Body of pancreas (tissue), 4 donors: ENCODE measurements around the gene SLC24A3.

ENCODE experiments used
- POLR2A ChIP-seq, 3 donors: fragments of 450-650 bp; IDR thresholded peaks; one replicate each; pipeline ENCODE4 v1.6.1; 2016; ENCODE audit warnings: antibody characterized with exemption in 3 of 3, mild to moderate bottlenecking in 2 of 3
- TF ChIP-seq, protein P1 (sequence below), 7 experiments: fragments of 450-650 bp in 4 of 7; fragments of 200-600 bp in 3 of 7; sonication (generic) in 3 of 7; IDR thresholded peaks; one replicate each; pipeline ENCODE4 v1.5.1; 2016 to 2019; ENCODE audit warnings: antibody characterized with exemption in 7 of 7

DNA sequence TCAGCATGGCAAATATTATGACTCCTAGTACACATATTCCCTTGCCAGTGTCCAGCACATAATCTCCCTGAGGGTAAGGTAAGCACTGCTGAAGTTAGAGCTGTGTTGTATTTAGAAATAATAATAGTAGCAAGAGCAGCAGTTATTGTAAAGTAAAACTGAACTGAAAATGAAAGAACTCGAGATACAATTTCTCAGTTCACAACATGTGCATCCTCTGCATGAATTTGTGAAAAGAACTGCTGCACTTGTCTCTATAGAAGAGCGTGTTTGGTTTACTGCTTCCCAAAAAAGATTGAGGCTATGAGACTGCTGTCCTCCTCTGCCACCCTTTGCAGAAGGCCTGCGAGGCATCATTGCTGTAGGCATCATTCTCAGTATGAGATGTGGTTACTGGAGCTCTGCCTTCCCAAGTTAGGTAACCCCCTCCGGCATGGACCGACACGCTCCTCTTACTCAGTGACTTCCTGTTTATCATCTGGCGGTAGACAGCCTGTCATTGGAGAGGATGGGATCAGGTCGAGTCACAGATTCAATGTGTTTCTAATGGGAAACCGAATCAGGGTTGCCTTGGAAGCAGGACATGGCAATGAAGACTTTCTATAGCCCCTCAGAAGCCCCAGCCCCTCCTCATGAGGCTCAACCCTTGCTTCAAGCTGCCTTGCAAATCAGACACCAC lies 48.1 kb downstream of the SLC24A3 start:
- TF ChIP-seq, protein P1, sequence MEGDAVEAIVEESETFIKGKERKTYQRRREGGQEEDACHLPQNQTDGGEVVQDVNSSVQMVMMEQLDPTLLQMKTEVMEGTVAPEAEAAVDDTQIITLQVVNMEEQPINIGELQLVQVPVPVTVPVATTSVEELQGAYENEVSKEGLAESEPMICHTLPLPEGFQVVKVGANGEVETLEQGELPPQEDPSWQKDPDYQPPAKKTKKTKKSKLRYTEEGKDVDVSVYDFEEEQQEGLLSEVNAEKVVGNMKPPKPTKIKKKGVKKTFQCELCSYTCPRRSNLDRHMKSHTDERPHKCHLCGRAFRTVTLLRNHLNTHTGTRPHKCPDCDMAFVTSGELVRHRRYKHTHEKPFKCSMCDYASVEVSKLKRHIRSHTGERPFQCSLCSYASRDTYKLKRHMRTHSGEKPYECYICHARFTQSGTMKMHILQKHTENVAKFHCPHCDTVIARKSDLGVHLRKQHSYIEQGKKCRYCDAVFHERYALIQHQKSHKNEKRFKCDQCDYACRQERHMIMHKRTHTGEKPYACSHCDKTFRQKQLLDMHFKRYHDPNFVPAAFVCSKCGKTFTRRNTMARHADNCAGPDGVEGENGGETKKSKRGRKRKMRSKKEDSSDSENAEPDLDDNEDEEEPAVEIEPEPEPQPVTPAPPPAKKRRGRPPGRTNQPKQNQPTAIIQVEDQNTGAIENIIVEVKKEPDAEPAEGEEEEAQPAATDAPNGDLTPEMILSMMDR (IDR thresholded peaks at IDR 0.05), result no peak
- no peak for TF ChIP-seq POLR2A (IDR thresholded peaks at IDR 0.05)
